Endothelial cell (in vitro differentiated cells): ENCODE data around the gene HSDL2. TPM values are rescaled to one million over a fixed set of nuclear protein-coding genes. Genes with fewer than 3 reads are reported as not detected.

ENCODE experiments used
- DNase-seq: peaks from one replicate; pipeline ENCODE4 v3.0.0; 2021; ENCODE audit warnings: low spot score
- H3K27ac Mint-ChIP-seq: one replicate; pipeline ENCODE4 v1.8.0; 2021; ENCODE audit warnings: mixed read lengths, inconsistent platforms; ENCODE audit not compliant: unreplicated experiment
- H3K27me3 Mint-ChIP-seq: one replicate; pipeline ENCODE4 v1.8.0; 2021; ENCODE audit warnings: mild to moderate bottlenecking, moderate library complexity, mixed read lengths, inconsistent platforms; ENCODE audit not compliant: unreplicated experiment
- H3K36me3 Mint-ChIP-seq: one replicate; pipeline ENCODE4 v1.8.0; 2021; ENCODE audit warnings: mild to moderate bottlenecking, low read depth, mixed read lengths, inconsistent platforms; ENCODE audit not compliant: unreplicated experiment
- H3K4me1 Mint-ChIP-seq: one replicate; pipeline ENCODE4 v1.8.0; 2021; ENCODE audit warnings: mild to moderate bottlenecking, mixed read lengths, inconsistent platforms; ENCODE audit not compliant: unreplicated experiment
- H3K4me3 Mint-ChIP-seq: one replicate; pipeline ENCODE4 v1.8.0; 2021; ENCODE audit warnings: mild to moderate bottlenecking, mixed read lengths, inconsistent platforms; ENCODE audit not compliant: unreplicated experiment
- H3K9me3 Mint-ChIP-seq: one replicate; pipeline ENCODE4 v1.8.0; 2021; ENCODE audit warnings: mixed read lengths, inconsistent platforms; ENCODE audit not compliant: unreplicated experiment
- CTCF ChIP-seq: fragments of 200-600 bp; sonication (generic); IDR thresholded peaks from one replicate; pipeline ENCODE4 v1.5.0; 2021; ENCODE audit warnings: antibody characterized with exemption; ENCODE audit not compliant: unreplicated experiment
- total RNA-seq: library from RNA; stranded (reverse); fragmentation: NEBNext Ultra II Directional; extraction: Animal tissue kit (Norgen Biotek cat#: 25700); gene quantifications from one replicate; pipeline ENCODE4 v1.2.1, GENCODE V29; 2021; ENCODE audit not compliant: unreplicated experiment

HSDL2 gene
- total RNA-seq, 1 donor from 2014 or later = 7.9 TPM

GRCh38 chr9:112477330-112477729 is 97.4 kb downstream of the HSDL2 start:
- Mint-ChIP-seq H3K27ac (no peak overlapping the region), H3K4me1 (no peaks in the 10 kb centered on the region), H3K27me3 (no peaks in the 10 kb centered on the region), H3K9me3 (no peaks in the 10 kb centered on the region), H3K4me3 (no peak overlapping the region), H3K36me3 (no peaks in the 10 kb centered on the region)
- no peak for TF ChIP-seq CTCF
- DNase-seq = no peak

DNA sequence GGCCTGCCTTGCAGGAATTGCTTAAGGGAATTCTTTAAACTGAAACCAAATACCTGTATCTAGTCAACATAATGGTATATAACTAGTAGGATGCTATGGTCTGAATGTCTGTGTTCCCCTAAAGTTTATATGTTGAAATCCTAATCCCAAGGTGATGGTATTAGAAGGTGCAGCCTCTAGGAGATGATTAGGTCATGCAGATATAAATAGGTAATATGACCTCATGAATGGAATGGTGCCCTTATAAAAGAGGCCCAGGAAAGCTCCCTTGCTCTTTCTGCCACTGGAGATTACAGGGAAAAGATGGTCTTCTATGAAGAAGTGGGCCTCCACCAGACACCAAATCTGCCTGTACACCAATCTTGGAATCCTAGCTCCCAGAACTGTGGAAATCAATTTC is 99.3 kb downstream of the HSDL2 start:
- Mint-ChIP-seq H3K27me3 (no peaks in the 10 kb centered on the region), H3K4me1 (no peaks in the 10 kb centered on the region), H3K36me3 (no peaks in the 10 kb centered on the region), H3K27ac (no peak overlapping the region), H3K9me3 (no peaks in the 10 kb centered on the region), H3K4me3 (no peak overlapping the region)
- DNase-seq = no peak
- TF ChIP-seq CTCF = no peak

DNA sequence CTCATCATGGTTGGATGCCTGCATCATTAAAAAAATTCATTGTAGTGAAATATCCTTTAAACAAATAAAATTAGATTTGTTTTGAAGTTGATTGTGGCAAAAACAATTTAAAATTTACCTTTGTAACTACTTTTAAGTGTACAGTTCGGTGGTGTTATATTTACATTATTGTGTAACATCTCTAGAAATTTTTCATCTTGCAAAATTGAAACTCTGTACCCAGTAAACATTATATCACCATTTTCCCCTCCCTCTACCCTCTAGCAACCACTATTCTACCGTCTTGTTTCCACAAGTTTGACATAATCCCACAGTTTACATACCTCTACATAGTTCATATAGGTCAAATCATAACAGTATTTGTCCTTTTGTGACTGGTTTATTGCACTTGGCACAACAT is 104.7 kb downstream of the HSDL2 start:
- TF ChIP-seq CTCF = no peak
- peaks cover 8% of the 10 kb centered on the region for H3K36me3 Mint-ChIP-seq
- no peaks in the 10 kb centered on the region for H3K9me3 Mint-ChIP-seq
- H3K27me3 Mint-ChIP-seq = peaks cover 11% of the 10 kb centered on the region
- H3K4me3 Mint-ChIP-seq = no peak overlapping the region
- H3K4me1 Mint-ChIP-seq = peaks cover 20% of the 10 kb centered on the region
- H3K27ac Mint-ChIP-seq = no peak overlapping the region
- no peak for DNase-seq

GRCh38 chr9:112485574-112485973 is 105.7 kb downstream of the HSDL2 start:
- no peak for DNase-seq
- H3K9me3 Mint-ChIP-seq = no peaks in the 10 kb centered on the region
- H3K4me3 Mint-ChIP-seq = peak overlapping the region; percentile 99
- no peak overlapping the region for H3K27ac Mint-ChIP-seq
- peaks cover 11% of the 10 kb centered on the region for H3K27me3 Mint-ChIP-seq
- H3K36me3 Mint-ChIP-seq = peaks cover 8% of the 10 kb centered on the region
- peaks cover 23% of the 10 kb centered on the region for H3K4me1 Mint-ChIP-seq
- no peak for TF ChIP-seq CTCF

DNA sequence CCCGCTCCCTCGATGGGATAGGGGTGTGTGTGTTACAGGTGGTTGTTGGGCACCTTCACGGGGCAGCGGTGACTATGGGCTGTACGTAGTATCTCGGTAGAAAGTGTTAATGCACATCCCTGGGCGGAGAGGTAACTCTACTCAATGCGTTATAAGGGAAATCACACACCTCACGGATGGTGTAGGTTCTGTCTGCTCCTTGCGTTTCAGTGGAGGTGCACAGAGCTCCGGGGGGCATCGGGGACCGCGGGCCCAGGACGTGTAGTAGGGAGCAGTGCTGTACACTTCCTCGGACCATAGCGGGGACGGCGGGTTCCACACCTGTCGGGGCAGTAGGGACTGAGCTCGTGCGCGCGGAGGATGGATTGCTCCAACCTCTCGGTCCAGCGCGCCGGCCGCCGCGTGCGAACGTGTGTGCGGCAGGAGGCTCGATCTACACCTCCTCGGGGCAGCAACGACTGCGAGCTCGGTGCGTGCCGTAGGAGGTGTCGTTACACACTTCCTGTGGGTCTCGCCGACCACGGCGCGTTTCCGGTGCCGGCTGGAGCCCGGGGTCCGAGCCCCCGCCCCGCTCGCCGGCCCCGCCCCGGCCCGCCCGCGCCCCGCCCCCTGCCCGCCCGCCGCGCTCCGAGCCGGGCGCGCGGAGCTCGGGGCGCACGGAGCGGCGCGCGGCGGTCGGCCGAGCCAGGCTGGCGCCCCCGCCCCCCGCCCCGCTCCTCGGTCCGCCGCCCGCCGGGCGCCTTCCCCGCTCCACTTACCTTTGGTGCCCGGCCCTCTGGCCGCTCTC is 106.5 kb downstream of the HSDL2 start, which contains the start of gene KIAA1958:
KIAA1958 (plus strand) TSS at position 607 of the 787 bp plus-strand sequence. CDS start 87,254 bp downstream, outside the sequence.
- H3K27me3 Mint-ChIP-seq = peaks cover 11% of the 10 kb centered on the region
- peak; percentile 68 for DNase-seq
- TF ChIP-seq CTCF = no peak
- H3K4me3 Mint-ChIP-seq = peak within 1 kb of the TSS; percentile 99
- peaks cover 23% of the 10 kb centered on the region for H3K4me1 Mint-ChIP-seq
- no peaks in the 10 kb centered on the region for H3K9me3 Mint-ChIP-seq
- peak within 1 kb of the TSS; percentile 95 for H3K27ac Mint-ChIP-seq
- H3K36me3 Mint-ChIP-seq = peaks cover 8% of the 10 kb centered on the region
